ENCODE data around the gene HOXC13.

Gene HOXC13

GRCh38 chr12:53970451-53970850 is 31.8 kb downstream of the HOXC13 start:
- no peak for DNase-seq (ENCODE audit: low read depth)

GRCh38 chr12:53971129-53971528 is 32.5 kb downstream of the HOXC13 start:
- no peak for DNase-seq (ENCODE audit: low read depth)

DNA sequence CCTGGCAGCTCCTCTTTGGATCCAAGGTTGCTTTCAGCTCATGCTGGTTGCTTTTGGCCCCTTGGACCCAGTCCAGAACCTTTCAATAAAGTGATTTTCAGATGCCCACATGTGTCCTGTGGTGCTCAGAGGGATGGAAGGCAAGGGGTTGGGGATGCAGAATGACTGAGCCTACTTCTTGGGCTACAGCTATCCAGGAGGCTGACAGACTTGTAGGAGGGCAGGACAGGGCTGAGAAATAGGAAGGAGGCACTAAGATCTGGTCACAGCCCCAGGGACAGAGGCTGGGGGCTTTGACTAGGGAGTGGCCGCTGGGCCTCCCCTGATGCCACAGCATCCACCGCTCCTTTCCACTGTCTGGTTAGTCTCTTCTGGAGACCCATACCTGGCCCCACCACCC is 33.1 kb downstream of the HOXC13 start:
- no peak for DNase-seq (ENCODE audit: low read depth)

GRCh38 chr12:53972152-53972702 is 33.6 kb downstream of the HOXC13 start:
- no peak for DNase-seq (ENCODE audit: low read depth)

DNA sequence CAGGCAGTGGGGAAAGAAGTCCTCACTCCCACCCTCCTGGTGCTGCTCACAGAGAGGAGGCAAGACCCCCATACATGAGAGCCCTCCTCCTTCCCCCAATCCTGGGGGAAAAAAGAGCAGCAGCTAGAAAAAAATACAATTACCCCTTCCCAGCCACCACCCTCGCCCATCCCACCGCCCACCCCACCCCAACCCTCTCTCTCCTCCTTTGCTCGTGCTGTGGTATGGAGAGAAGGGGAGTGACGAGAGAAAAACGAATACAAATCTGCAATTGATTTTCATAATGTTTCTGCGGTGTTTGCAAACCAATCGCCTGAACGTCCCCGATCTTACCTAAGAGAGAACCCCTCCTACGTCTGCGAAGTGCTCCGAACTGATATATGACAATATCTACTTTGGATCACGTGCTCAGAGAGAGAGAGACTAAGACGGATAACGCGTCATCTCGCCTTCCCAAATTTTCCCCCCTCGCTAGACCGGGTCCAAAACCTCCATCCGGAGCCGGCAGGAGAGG is 34.1 kb downstream of the HOXC13 start, which contains the start of gene HOXC11:
TSS of gene HOXC11 (plus strand) at position 405 of the 514 bp plus-strand sequence. CDS start 116 bp downstream, outside the sequence.
- DNase-seq (ENCODE audit: low read depth) = no peak

DNA sequence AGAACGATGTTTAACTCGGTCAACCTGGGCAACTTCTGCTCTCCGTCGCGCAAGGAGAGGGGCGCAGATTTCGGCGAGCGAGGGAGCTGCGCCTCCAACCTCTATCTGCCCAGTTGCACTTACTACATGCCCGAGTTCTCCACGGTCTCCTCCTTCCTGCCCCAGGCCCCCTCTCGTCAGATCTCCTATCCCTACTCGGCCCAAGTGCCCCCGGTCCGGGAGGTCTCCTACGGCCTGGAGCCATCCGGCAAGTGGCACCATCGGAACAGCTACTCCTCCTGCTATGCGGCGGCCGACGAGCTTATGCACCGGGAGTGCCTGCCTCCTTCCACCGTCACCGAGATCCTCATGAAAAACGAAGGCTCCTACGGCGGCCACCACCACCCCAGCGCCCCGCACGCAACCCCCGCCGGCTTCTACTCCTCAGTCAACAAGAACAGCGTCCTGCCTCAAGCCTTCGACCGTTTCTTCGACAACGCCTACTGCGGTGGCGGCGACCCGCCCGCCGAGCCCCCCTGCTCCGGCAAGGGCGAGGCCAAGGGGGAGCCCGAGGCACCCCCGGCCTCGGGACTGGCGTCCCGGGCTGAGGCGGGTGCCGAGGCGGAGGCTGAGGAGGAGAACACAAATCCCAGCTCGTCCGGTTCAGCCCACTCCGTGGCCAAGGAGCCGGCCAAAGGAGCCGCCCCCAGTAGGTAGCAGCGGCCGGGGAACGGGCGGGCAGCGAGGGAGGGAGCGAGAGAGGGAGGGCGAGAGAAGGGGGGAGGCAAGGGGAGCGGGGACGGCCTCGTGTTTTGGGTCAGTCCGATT is 34.8 kb downstream of the HOXC13 start:
- DNase-seq (ENCODE audit: low read depth) = no peak

- no peak for DNase-seq (ENCODE audit: low read depth)
Observed at GRCh38 chr12:53974084-53975063, 35.7 kb downstream of the HOXC13 start, which contains the start of gene HOTAIR. TSS of gene HOTAIR (minus strand) at chr12:53974954.

GRCh38 chr12:53975064-53975471 is 36.4 kb downstream of the HOXC13 start:
- DNase-seq (ENCODE audit: low read depth) = no peak

GRCh38 chr12:53975479-53976152 is 37.0 kb downstream of the HOXC13 start:
- no peak for DNase-seq (ENCODE audit: low read depth)

DNA sequence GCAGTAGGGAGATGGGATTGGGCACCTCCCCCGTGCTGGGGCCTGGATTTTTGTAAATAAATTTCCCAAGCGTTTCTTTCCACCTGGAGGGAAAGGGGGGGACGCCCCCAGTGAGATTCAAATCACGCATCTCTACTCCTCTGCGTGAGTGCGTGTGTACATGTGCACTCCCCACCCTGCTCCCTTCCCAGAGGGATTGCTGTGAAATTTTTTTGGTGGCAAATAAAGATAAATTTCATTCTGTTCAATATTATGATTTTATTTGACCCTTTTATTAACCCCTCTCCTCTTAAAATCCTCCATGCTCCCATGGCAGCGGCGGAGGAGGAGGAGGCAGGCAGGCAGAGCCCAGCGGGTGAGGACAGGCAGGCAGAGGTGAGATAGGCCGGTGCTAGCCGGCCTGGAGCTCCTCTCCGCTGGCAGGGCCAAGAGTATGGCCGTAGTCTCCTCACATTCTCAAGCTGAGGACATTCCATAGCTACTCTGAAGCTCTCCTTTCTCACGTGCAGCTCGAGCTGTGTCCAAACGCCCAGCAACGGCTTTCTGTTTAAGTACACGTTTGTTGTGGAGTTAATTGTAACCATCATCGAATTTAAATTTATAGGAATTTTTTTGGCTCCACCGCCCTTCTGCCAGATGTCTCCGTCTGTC is 37.7 kb downstream of the HOXC13 start:
- DNase-seq (ENCODE audit: low read depth) = no peak

GRCh38 chr12:53976823-53977595 is 38.4 kb downstream of the HOXC13 start:
- DNase-seq (ENCODE audit: low read depth) = no peak

GRCh38 chr12:53977596-53978445 is 39.2 kb downstream of the HOXC13 start:
- no peak for DNase-seq (ENCODE audit: low read depth)

GRCh38 chr12:53978477-53979356 is 40.1 kb downstream of the HOXC13 start:
- DNase-seq (ENCODE audit: low read depth) = no peak

DNA sequence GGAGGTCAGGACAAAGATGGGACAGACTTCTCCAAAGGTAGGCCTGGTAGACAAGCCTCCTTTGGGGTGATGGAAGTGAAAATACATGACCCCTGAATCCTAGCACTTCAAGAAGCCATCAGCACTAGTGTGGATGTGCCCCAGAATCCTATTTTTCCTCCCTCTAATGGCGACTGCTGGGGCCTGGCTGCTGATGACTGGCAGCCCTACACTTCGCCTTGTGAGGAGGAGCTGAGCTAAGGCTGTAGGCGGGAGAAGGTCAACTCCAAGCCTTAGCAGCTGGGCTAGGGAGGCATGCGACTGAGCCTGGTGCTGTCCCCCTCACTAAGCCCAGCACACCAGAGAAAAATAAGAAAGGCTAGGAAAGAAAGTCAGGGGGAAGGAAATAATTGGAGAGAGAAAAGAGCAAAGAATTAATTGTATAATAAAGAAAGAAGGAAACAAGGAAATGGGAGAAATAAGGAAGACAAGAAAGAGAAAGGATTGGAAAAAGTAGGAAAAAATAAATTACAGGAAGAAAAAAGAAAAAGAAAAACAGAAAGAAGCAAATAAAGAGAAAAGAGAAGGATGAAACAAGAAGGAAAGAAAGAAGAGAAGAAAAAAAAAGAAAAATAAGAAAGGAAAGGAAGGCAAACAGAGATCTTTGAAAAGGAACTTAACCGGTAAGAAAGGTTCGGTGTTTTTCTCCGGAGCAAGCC is 41.6 kb downstream of the HOXC13 start:
- DNase-seq (ENCODE audit: low read depth) = no peak

GRCh38 chr12:53980802-53981496 is 42.3 kb downstream of the HOXC13 start:
- DNase-seq (ENCODE audit: low read depth) = no peak

- DNase-seq (ENCODE audit: low read depth) = no peak
Observed at GRCh38 chr12:53981634-53982565, 43.3 kb downstream of the HOXC13 start.
